Osteoblast (primary cell): Measurements from ENCODE around the gene CLEC5A. TPM values are rescaled to one million over a fixed set of nuclear protein-coding genes. Genes with fewer than 3 reads are reported as not detected.
"Not testable (repeated sequence)": the region's sequence is repeated elsewhere in the genome, so short reads cannot be mapped to it uniquely, and the experiment has no call there.

Experiments used
- DNase-seq: peaks from one replicate; pipeline ENCODE4 v3.0.0; 2011; ENCODE audit warnings: low spot score, mixed read lengths; ENCODE audit not compliant: insufficient read length; ENCODE audit errors: missing footprints
- H2AFZ ChIP-seq: 2 replicates; pipeline ENCODE4 v1.6.0; 2011; ENCODE audit warnings: mild to moderate bottlenecking, low read length
- H3K27ac ChIP-seq: 2 replicates; pipeline ENCODE4 v1.5.1; 2011; ENCODE audit warnings: mild to moderate bottlenecking, low read depth, low read length, moderate library complexity
- H3K27me3 ChIP-seq: 2 replicates; pipeline ENCODE4 v1.6.0; 2012; ENCODE audit warnings: mild to moderate bottlenecking, control low read depth, inconsistent platforms, low read length, moderate library complexity; ENCODE audit not compliant: insufficient read depth
- H3K36me3 ChIP-seq: 2 replicates; pipeline ENCODE4 v1.5.1; 2011; ENCODE audit warnings: mild to moderate bottlenecking, low read length, control low read depth, moderate library complexity; ENCODE audit not compliant: insufficient read depth
- H3K4me1 ChIP-seq: 2 replicates; pipeline ENCODE4 v1.5.1; 2011; ENCODE audit warnings: mild to moderate bottlenecking, low read length, control low read depth, moderate library complexity; ENCODE audit not compliant: insufficient read depth
- H3K4me2 ChIP-seq: 2 replicates; pipeline ENCODE4 v1.6.0; 2011; ENCODE audit warnings: mild to moderate bottlenecking, low read length; ENCODE audit not compliant: insufficient read depth
- H3K4me3 ChIP-seq: fragments of 200-600 bp; sonication (generic); 3 replicates; pipeline ENCODE4 v1.5.1; 2012; ENCODE audit warnings: mild to moderate bottlenecking, low read length, inconsistent platforms; ENCODE audit not compliant: insufficient read depth
- H3K79me2 ChIP-seq: 2 replicates; pipeline ENCODE4 v1.6.0; 2012; ENCODE audit warnings: mild to moderate bottlenecking, low read length, control low read depth, inconsistent platforms; ENCODE audit not compliant: insufficient read depth
- H3K9me3 ChIP-seq: 2 replicates; pipeline ENCODE4 v1.5.1; 2011; ENCODE audit warnings: low read depth, low read length, control low read depth
- H4K20me1 ChIP-seq: 2 replicates; pipeline ENCODE4 v1.6.0; 2012; ENCODE audit warnings: mild to moderate bottlenecking, low read length, control low read depth; ENCODE audit not compliant: insufficient read depth
- total RNA-seq: library from RNA; depleted of rRNA; stranded (reverse); fragments of >200 nt; gene quantifications from 2 replicates; pipeline ENCODE4 v1.2.3, GENCODE V29; 2012
- TF ChIP-seq, protein P1 (sequence below): IDR thresholded peaks from 2 replicates; pipeline ENCODE4 v1.5.1; 2011; ENCODE audit warnings: mild to moderate bottlenecking, low read depth, low read length, moderate library complexity; ENCODE audit errors: extremely low read depth

Gene CLEC5A
- total RNA-seq, 1 donor = not detected

DNA sequence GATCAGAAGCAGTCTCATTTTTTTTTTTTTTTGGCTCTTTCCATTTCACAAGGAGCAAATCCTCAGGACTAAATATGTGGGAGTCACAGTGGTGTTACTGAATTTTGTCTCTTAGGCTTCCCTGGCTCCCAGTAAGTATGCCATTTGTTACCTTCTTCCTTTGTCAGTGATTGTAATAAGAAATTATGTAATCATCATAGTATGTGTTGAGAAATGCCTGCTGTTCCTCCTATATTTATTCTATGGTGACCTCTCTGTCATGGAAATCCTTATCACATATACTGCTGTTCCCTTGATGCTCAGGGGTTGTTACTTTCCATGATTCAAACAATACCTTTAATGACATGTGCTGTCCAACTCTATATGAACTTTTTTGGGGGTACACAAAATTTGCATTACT is 35.4 kb downstream of the CLEC5A start:
- Histone ChIP-seq H3K4me2 (no peak overlapping the region), H2AFZ (no peak overlapping the region), H3K9me3 (no peaks in the 10 kb centered on the region), H3K27me3 (no peaks in the 10 kb centered on the region), H3K4me3 (no peak overlapping the region), H3K79me2 (no peaks in the 10 kb centered on the region), H3K27ac (no peak overlapping the region), H3K4me1 (no peaks in the 10 kb centered on the region), H3K36me3 (no peaks in the 10 kb centered on the region), H4K20me1 (no peaks in the 10 kb centered on the region)
- TF ChIP-seq, protein P1, sequence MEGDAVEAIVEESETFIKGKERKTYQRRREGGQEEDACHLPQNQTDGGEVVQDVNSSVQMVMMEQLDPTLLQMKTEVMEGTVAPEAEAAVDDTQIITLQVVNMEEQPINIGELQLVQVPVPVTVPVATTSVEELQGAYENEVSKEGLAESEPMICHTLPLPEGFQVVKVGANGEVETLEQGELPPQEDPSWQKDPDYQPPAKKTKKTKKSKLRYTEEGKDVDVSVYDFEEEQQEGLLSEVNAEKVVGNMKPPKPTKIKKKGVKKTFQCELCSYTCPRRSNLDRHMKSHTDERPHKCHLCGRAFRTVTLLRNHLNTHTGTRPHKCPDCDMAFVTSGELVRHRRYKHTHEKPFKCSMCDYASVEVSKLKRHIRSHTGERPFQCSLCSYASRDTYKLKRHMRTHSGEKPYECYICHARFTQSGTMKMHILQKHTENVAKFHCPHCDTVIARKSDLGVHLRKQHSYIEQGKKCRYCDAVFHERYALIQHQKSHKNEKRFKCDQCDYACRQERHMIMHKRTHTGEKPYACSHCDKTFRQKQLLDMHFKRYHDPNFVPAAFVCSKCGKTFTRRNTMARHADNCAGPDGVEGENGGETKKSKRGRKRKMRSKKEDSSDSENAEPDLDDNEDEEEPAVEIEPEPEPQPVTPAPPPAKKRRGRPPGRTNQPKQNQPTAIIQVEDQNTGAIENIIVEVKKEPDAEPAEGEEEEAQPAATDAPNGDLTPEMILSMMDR = no peak
- DNase-seq = no peak

DNA sequence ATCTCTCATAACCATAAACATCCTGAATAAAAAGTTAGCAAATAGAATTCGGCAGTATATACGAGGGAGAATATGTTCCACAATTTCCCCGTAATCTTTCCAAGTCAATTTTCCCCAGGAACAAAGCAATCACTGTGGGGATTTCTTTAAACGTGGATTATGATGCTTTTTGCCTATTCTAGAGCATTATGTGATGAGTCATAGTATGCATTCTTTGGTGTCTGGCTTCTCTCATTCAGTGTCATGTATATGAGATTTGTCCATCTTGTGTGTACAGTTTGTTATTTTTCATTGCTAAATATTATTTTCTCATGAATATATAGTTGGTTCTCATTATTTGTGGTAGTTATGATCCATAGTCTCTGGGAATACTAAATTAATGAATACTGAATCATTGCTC is 40.5 kb downstream of the CLEC5A start:
- no peak for DNase-seq
- TF ChIP-seq, protein P1 = no peak
- no peaks in the 10 kb centered on the region for H3K27me3 ChIP-seq
- H4K20me1 ChIP-seq = no peaks in the 10 kb centered on the region
- no peak overlapping the region for H3K27ac ChIP-seq
- no peaks in the 10 kb centered on the region for H3K36me3 ChIP-seq
- H3K9me3 ChIP-seq = no peaks in the 10 kb centered on the region
- H3K4me2 ChIP-seq = no peak overlapping the region
- H3K4me1 ChIP-seq = no peaks in the 10 kb centered on the region
- H3K79me2 ChIP-seq = no peaks in the 10 kb centered on the region
- no peak overlapping the region for H3K4me3 ChIP-seq
- H2AFZ ChIP-seq = no peak overlapping the region

DNA sequence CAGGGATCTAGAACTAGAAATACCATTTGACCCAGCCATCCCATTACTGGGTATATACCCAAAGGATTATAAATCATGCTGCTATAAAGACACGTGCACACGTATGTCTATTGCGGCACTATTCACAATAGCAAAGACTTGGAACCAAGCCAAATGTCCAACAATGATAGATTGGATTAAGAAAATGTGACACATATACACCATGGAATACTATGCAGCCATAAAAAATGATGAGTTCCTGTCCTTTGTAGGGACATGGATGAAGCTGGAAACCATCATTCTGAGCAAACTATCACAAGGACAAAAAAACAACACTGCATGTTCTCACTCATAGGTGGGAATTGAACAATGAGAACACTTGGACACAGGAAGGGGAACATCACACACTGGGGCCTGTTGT is 47.4 kb downstream of the CLEC5A start:
- H3K4me1 ChIP-seq, H3K4me2 ChIP-seq, H3K27me3 ChIP-seq, H3K27ac ChIP-seq, H3K36me3 ChIP-seq, H3K9me3 ChIP-seq, H4K20me1 ChIP-seq, DNase-seq, H2AFZ ChIP-seq, H3K79me2 ChIP-seq, H3K4me3 ChIP-seq: not testable (repeated sequence)

DNA sequence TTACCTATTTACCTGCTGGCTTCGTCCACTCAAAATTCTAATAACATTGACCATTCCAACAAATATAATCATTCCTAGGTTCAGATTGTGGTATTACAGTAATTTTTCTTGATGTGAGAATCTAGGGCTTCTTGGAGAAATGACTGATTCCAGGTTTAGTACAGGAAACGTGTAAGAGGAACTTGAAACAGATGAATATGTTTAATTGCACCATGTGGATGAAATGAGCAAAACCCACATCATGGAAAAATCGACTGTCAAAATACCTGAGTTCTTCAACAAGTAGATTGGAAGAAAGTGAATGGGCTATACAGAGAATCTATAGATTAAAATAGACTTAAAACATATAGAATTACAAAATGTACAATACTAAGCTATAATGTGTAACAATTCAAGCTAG is 55.4 kb downstream of the CLEC5A start:
- no peak overlapping the region for H2AFZ ChIP-seq
- no peak for DNase-seq
- H3K27me3 ChIP-seq = no peaks in the 10 kb centered on the region
- H3K36me3 ChIP-seq = no peaks in the 10 kb centered on the region
- no peaks in the 10 kb centered on the region for H3K9me3 ChIP-seq
- H3K4me3 ChIP-seq = no peak overlapping the region
- no peaks in the 10 kb centered on the region for H4K20me1 ChIP-seq
- no peaks in the 10 kb centered on the region for H3K4me1 ChIP-seq
- TF ChIP-seq, protein P1 = no peak
- no peak overlapping the region for H3K27ac ChIP-seq
- H3K4me2 ChIP-seq = no peak overlapping the region
- no peaks in the 10 kb centered on the region for H3K79me2 ChIP-seq
